Liver (tissue), 3 donors: ENCODE results near the gene PAPOLB.
"Not testable (repeated sequence)": the region's sequence is repeated elsewhere in the genome, so short reads cannot be mapped to it uniquely, and the experiment has no call there.

ENCODE experiments used
- EGR1 ChIP-seq, 2 donors: IDR thresholded peaks; 2 replicates each; pipeline ENCODE4 v1.6.1; 2016 to 2018; ENCODE audit warnings: antibody characterized with exemption in 2 of 2, low read depth in 2 of 2
- FOXA1 ChIP-seq: IDR thresholded peaks from 2 replicates; pipeline ENCODE4 v1.6.1; 2016; ENCODE audit warnings: antibody characterized with exemption
- FOXA2 ChIP-seq: IDR thresholded peaks from 2 replicates; pipeline ENCODE4 v1.6.1; 2016; ENCODE audit warnings: antibody characterized with exemption
- JUND ChIP-seq, 2 donors: IDR thresholded peaks; 2 replicates each; pipeline ENCODE4 v1.6.1; 2016; ENCODE audit warnings: antibody characterized with exemption in 2 of 2
- SP1 ChIP-seq: IDR thresholded peaks from 2 replicates; pipeline ENCODE4 v1.6.1; 2018; ENCODE audit warnings: antibody characterized with exemption, mild to moderate bottlenecking
- TAF1 ChIP-seq: conservative IDR thresholded peaks from 2 replicates; pipeline ENCODE4 v1.6.1; 2016; ENCODE audit warnings: antibody characterized with exemption, mild to moderate bottlenecking
- YY1 ChIP-seq: IDR thresholded peaks from 2 replicates; pipeline ENCODE4 v1.6.1; 2016; ENCODE audit warnings: antibody characterized with exemption, mild to moderate bottlenecking
- TF ChIP-seq, protein P1 (sequence below): fragments of 150-350 bp; IDR thresholded peaks from 2 replicates; pipeline ENCODE4 v1.5.1; 2017; ENCODE audit warnings: improper control_type of control experiment, low read depth, low read length; ENCODE audit not compliant: missing input control
- TF ChIP-seq, protein P2 (sequence below): IDR thresholded peaks from 2 replicates; pipeline ENCODE4 v1.6.1; 2016; ENCODE audit warnings: antibody characterized with exemption
- donor health status: healthy.
- donor health status: healthy.

- TF ChIP-seq, protein P1, sequence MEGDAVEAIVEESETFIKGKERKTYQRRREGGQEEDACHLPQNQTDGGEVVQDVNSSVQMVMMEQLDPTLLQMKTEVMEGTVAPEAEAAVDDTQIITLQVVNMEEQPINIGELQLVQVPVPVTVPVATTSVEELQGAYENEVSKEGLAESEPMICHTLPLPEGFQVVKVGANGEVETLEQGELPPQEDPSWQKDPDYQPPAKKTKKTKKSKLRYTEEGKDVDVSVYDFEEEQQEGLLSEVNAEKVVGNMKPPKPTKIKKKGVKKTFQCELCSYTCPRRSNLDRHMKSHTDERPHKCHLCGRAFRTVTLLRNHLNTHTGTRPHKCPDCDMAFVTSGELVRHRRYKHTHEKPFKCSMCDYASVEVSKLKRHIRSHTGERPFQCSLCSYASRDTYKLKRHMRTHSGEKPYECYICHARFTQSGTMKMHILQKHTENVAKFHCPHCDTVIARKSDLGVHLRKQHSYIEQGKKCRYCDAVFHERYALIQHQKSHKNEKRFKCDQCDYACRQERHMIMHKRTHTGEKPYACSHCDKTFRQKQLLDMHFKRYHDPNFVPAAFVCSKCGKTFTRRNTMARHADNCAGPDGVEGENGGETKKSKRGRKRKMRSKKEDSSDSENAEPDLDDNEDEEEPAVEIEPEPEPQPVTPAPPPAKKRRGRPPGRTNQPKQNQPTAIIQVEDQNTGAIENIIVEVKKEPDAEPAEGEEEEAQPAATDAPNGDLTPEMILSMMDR: not testable (repeated sequence)
- not testable (repeated sequence) for TF ChIP-seq EGR1 (IDR thresholded peaks at IDR 0.05; ENCODE audit: low read depth in 2 of 2); FOXA1; TAF1; JUND (IDR thresholded peaks at IDR 0.05); FOXA2; YY1; SP1
- TF ChIP-seq, protein P2, sequence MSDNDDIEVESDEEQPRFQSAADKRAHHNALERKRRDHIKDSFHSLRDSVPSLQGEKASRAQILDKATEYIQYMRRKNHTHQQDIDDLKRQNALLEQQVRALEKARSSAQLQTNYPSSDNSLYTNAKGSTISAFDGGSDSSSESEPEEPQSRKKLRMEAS: not testable (repeated sequence)
These were observed 31.4 kb upstream of the PAPOLB start for GRCh38 chr7:4893188-4893587.
